Activated CD4-positive, CD25-positive, alpha-beta regulatory T cell treated with anti-CD3 and anti-CD28 coated beads, Interleukin-2, amount 50 U/mL, for 16 hours (primary cell): ENCODE measurements around the gene STAT6.
A peak's percentile ranks its signal among the peaks of the same experiment; 100 is the strongest.
"Not testable (repeated sequence)": the region's sequence is repeated elsewhere in the genome, so short reads cannot be mapped to it uniquely, and the experiment has no call there.

Source experiments
- DNase-seq: peaks from one replicate; pipeline ENCODE4 v3.0.0-alpha.2; 2020; ENCODE audit warnings: low read depth, low spot score

The STAT6 gene

DNA sequence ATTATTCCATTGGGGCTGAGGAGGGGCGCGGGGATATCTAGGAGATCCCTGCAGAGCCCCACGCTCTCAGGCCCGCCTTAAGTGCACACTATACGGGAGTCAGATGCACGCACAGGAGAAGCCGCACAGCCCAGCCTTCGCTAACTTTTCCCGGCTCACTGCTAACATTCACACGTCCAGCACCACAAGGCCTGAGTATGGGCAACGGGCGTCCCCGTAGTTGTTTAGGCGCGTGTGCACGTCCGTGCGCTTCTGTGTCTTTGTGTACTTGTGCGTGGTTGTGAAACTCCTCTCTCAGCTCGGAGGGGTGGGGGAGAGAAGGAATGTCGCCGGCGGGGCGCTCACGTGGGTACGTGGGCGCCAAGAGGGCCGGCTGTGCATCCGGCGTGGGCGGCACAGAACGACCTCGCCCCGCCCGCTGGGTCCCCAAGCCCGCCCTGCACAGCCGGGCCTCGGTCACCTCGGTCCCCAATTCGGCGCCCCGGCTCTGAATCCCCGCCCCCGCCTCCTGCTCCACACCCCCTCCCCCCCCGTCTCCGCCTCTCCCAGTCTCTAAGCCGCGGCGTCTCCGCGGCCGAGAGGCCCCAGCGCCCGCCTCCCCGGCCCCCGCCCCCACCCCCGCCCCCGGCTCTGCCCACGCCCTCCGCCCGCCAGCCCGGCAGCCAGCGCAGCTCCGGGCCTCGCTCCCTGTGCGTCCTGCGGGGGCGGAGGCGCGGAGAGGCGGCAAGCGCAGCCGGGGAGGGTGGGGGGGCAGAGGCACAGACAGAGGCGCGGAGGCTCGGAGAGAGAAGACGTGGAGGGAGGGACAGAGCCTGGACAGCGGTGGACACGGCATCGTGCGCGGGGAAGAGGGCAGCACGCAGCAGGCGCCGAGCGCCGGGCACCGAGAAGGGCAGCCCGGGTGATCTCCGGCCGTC, 22.6 kb downstream of the STAT6 start, which contains the start of gene NAB2:
Gene NAB2, plus strand, starts transcription at position 761 of the 917 bp plus-strand sequence. CDS start 158 bp downstream, outside the sequence.
- peak; percentile 75 for DNase-seq

DNA sequence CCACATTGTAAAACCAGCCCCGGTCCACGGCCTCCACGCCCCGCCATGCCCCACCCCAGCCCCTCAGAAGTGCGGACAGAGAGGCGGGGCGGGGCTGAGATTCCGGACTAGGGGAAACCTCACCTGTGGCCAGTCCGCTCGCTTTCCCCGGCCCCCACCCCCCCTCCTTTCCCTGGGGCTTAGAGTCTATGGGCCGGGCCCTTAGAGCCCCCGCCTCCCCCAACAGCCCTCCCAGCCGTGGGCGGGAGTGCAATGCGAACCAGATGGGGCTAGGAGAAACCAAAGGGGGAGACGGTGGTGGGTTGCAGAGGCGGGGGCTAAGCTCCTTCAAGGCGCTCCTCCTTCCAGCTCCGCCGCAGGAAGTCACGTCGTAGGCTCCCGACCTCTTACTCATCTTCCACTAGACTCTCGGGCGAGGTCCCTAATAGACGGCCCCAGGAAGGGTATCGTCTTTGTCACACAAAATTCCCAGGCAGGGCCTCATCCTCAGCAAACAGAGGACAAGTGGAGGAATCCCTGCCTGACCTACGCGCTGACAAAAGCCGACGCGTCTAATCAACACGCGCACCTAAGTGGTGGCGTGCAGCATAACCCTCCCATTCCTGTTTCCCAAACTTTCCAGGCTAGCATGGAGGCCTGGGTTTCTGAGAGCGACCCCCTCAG, 23.3 kb downstream of the STAT6 start:
- DNase-seq: peak; percentile 58

DNA sequence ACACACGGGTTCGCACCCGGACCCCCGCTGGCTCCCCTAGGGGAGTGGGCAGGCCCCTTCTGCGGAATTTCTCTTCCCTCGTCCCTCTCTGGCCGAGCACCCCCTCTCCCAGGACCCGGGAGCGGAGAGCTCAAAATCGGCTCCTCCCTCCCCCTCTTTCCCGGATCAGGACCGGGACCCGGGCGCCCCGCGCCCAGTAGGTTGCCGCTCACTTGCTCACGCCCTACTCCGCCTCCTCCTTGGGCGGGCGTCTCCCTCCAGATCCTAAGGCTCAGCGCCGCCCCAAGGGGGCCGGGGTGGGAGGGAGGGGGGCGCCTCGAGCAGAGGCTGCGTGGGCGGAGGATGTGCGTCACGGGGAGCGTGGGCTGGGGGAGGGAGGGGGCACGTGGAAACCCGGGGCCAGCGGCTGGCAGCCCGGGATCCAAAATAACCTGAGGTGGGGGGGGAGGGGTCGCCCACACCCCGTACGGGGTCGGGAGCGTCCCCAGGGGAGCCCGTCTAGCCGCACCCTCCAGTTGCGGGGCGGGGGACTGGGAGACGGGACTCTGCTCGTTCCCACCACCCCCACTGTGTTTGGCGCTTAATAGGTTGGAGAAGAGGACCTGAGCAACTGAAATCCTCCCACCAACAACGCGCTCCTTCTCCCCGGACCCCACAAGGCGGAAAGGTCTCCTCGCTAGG, 24.0 kb downstream of the STAT6 start:
- peak; percentile 81 for DNase-seq

DNA sequence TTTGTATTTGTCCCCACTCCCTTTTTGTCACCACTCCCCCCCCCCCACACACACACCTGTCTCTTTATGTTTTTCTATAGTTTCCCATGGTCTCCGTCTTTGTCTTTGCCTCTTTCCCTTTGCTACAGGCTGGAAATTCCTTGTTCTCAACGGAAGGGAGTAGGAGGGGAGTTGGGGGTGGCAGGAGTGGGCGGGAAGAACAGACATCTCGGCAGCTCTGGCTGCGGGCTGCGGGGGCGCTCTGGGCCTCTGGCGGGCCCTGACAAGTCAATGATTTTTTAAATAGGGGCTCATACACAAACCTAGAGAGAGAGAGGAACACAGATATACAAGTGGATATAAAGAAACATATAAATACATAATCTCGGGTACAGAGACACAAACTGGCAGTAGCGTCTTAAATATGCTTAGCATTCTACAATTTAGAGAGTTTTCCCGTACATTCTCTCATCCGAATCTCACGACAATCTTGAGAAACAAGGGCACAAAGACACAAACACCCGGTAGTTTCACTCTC, 24.6 kb downstream of the STAT6 start:
- no peak for DNase-seq

DNA sequence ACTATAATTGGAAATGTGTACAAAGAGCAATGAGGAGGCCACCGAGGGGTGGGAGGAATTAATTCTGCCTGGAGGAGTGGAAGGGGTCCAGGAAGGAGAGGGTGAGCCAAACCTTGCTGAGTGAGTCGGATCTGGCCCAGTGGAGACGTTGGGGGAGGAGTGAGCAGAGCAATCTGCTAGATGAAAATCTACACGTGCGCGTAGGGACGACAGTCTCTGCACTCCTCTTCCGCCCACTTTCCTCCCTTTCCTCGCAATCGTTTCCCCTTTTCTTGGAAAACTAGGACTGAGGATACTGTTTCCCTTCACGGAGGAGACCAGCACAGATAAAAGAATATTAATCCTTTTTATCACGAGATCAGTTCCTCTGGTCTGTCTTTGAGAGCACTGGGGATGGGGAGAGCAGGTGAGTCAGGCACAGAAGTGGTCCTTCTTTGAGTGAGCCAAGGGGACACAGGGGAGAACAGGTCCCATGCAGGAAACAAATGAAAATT, 25.1 kb downstream of the STAT6 start:
- no peak for DNase-seq

DNA sequence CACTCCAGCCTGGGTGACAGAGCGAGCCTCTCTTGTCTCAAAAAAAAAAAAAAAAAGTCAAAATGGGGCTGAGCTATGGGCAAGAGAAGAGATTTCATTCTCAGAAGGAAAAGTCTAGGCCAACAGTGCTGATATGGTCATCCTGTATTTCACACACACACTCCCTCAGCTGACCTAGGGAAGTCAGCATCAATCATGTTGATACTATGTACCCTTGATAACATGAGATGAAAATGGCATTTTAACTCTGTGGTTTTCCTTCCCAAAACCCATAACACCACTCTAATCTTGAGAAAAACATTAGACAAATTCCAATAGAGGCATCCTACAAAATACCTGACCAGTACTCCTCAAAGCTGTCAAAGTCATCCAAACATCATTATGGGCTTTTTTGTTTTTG, 30.3 kb downstream of the STAT6 start:
- no peak for DNase-seq

DNA sequence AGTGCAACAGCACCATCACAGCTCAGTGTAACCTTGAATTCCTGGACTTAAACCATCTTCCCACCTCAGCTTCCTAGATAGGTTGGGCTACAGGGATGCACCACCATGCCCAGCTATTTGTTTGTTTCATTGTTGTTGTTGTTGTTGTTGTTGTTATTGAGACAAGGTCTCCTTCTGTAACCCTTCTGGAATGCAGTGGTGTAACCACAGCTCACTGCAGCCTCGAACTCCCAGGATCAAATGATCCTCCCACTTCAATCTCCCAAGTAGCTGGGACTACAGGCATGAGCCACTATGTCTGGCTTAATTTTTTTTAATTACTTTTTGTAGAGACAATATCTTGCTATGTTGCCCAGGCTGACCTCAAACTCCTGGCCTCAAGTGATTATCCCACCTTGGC, 31.3 kb downstream of the STAT6 start:
- DNase-seq: no peak

DNA sequence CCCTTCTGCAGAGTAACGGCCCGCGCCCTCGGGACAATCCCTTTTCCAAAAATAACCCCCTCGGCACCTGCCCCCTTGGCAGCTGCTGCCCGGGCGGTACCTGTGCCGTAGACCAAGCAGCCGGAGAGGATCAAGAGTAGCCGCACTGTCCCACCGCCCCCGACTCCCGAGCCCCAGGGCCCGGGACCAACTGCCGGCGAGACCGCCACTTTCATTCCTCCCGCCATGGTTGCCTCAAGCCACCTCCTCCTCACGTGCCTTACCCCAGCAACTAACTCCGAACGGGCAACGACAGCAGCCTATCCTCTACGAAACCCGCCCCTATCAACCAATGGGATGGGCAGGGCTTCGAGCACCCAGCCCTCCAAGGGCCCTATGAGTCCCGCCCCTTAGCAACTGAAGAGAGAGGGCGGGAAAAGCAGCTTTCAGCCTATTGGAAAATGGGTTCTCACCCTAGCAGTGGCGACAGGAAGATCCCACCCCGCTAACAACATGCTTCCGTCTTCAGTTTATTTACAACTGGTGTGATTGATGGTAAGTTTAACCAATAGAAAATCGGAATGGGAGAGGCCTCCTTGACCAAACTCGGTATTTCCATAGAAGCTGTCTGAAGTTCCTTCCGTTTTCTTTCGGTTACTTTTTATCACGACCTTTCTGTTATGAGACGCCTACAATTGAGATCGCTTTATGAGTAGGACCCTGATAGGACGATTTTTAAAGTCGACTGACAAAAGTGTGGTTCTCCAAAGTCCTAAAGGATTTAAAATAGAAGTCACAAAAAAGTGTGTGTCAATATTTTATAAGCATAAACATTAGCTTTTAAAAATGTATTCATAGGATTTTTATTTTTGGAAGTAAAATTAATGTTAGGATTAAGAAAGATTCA, 32.4 kb downstream of the STAT6 start, which contains the start of gene NEMP1:
Gene NEMP1, minus strand, starts transcription at position 273 of the 886 bp plus-strand sequence. Its CDS starts 46 bp downstream, at position 227.
- peak; percentile 95 for DNase-seq

DNA sequence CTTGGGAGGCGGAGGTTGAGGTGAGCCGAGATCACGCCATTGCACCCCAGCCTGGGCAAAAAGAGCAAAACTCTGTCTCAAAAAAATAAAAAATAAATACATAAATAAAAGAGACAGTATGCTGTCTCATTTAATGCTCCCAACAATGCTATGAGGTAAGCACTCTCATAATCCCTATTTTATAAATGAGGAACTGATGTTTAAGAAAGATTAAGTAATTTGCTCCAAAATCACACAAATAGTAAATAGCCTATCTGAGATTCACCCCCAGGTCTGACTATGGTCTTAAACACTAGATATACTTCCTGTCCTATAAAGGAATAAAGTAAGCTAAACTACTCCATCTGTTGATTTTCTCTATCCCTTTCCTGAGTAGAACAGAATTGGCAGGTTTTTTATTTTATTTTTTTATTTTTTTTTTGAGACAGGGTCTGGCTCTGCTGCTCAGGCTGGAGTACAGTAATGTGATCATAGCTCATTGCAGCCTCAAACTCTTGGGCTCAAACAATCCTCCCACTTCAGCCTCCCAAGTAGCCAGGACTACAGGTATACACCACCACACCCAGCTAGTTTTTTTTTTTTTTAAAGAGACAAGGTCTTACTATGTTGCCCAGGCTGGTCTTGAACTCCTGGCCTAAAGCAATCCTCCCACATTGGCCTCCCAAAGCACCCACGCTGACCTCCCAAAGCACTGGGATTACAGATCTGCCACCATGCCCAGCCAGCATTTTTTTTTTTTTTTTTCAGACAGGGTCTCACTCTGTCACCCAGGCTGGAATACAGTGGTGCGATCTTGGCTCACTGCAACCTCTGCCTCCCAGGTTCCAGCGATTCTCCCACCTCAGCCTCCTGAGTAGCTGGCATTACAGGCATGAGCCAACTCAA, 37.4 kb downstream of the STAT6 start:
- not testable (repeated sequence) for DNase-seq

DNA sequence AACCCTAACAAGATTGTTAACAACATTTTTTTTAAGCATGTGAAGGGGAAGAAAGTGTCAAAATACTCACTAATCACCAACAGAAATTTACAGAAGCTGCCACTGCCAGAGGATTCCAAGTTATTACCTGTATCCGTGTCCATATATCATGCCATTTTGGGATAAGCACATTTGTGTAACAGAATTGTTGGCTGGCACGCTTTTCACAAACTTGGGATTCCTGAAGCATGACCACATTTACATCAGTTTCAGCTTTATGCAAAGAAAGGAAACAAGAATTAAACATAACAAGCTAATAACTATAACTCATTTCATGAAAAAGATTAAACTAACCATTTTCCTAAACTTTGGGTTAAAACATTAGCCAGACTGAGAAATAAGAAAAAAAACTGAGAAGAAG, 38.5 kb downstream of the STAT6 start:
- no peak for DNase-seq

DNA sequence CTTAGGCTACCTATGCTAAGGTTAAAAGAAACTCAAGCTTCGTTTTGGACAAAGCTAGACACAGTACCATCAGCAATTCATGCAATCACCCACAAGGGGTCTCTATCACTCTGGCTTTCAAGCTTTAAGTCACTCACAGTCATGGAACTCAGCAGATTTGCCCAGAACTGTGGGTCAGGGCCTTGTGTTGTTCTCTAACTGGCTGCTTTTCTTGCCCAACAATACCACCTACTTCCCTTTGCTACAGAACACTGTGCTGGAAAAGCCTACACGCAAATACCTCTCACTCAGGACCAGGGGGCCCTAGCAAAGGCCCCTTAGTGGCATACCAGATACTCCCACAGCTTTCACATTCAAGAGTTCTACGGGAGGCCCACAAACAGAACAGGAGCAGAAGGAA, 41.6 kb downstream of the STAT6 start:
- DNase-seq: no peak

DNA sequence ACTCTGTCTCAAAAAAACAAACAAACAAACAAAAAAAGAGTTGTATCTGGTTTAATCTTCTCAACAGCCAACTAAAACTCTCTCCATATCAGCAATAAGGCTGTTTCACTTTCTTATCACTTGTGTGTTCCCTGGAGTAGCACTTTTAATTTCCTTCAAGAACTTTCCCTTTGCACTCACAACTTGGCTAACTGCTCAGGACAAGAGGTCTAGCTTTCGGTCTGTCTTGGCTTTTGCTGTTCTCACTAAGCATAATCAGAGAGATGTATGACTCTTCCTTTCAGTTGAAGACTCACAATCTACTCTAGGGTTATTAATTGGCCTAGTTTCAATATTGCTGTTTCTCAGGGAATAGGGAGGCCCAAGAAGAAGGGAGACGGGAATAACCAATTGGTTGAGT, 44.9 kb downstream of the STAT6 start:
- DNase-seq: no peak

DNA sequence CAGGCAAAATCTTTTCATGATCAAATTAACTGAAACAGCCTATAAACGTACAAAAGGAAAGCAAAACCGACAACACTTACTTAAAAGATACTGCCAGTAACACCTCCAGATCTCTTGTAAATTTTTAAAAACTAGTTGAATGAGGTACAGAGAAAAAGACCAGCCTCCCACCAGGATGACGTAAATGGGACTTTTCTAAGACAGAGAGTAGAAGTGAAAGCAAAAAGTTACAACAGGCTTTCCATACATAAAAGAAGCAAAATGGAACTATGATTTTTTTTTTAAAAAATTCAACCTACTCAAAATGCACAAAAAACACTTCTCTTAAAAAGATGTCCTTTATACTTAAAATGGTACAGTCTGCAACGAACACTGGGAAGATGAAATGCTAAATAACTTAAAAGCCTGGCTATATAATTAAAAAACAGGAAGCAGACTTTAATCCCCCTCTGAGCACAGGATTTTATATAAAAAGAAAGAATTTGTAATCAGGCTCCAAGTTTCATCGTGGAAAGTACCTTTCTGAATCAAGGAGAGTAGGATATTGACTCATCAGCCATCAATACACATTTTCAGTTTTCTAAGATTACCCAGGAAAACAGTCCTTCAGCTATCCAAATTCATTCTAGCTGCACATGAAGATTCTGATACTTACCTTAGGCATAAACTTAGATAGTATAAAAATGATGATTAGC, 47.0 kb downstream of the STAT6 start:
- DNase-seq: peak; percentile 43

DNA sequence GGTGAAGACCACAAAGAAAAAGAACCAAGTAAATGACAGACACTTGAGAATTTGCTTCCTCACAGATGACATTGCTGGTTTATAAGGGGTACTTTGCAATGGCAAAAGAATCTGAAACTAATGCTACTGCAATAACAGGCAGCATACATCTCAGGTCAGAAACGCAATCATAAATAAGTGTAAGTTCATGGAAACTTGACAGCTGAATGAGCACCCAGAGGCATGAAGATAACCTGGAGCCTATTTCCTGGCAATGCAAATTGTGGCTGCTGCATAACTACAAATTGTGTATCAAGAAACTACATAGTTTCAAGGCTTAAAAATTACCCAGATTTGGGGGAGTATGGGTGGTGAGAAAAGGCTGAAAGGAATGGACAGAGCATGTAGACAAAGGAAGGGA, 52.7 kb downstream of the STAT6 start:
- no peak for DNase-seq

DNA sequence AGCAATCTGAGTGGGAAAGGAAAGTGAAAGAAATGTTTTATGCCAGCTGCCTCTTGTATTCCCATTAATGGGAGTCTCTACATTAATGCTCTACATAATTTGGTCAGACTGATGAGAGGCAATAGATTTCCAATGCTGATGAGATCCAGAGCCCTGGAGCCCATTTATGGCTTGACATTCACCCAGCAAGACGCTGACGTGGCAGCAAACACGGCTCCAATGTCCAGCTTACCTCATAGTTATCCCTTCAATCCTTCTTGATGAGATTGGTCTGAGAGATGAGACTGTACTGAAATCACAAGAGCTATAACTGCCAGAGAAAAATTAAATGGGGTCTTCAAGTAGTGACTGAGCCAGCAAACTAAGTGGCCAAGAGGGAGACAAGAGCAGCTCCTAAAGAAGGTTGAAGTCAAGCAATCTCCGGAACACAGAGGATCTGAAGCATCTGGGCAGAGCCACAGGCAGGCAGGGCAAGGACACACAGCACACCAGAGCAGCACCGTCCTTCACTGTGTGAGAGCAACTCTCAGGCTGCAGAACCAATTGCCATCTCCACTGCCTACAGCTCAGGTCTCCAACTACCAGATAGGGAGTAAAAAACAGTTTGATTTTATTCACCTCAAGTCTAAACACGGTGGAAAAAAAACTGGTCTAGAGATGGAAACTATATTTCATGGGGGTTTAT, 54.0 kb downstream of the STAT6 start:
- no peak for DNase-seq

DNA sequence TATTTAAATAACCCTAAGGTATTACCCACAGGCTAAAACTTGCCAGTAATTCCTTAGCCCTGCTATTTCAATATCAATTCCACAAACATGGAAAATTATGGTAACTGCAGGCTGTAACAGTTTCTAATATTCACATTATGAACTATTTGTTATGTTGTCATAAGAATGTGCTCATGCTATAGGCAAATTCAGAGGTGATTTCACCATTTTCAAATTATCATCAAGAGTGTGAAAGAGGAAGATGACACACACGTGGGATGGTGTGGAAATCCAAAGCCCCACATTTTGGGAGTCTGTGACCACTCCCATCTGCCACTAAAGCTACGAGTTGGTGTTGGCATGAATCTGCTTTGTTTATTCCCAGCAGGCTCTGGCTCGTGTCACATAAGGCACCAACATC, 55.3 kb downstream of the STAT6 start:
- DNase-seq: no peak

DNA sequence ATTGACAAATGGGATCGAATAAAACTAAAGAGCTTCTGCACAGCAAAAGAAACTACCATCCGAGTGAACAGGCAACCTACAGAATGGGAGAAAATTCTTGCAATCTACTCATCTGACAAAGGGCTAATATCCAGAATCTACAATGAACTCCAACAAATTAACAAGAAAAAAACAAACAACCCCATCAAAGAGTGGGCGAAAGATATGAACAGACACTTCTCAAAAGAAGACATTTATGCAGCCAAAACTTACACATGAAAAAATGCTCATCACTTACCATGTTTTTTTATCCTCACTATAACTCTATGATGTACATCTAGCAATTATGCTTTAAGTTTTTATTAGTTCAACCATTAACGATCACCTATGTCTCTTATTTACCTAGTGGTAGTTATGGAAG, 57.3 kb downstream of the STAT6 start:
- not testable (repeated sequence) for DNase-seq

DNA sequence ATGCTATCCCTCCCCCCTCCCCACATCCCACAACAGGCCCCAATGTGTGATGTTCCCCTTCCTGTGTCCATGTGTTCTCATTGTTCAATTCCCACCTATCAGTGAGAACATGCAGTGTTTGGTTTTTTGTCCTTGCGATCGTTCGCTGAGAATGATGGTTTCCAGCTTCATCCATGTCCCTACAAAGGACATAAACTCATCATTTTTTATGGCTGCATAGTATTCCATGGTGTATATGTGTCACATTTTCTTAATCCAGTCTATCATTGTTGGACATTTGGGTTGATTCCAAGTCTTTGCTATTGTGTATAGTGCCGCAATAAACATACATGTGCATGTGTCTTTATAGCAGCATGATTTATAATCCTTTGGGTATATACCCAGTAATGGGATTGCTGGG, 58.0 kb downstream of the STAT6 start:
- DNase-seq: not testable (repeated sequence)

DNA sequence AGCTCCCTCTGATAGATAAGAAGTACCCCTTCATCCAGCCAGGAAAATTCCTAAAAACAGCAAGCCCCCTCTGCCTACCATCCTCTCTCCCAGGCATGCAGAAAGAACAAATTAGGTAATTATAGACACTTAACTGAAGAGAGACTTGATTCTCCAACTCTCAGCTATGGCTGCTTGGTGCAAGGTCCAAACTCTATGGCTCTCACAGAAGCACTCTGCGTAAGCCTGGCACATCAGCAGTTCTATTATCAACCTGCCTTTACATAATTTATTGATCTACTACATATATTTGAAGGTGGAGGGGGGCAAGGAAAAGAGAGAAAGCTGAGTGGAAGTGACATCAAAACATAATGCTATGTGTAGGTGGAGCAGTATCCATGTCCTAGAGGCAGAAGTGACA, 60.2 kb downstream of the STAT6 start:
- no peak for DNase-seq
